Neural progenitor cell (in vitro differentiated cells): Measurements from ENCODE around the gene BSDC1.

Source experiments
- EZH2phosphoT487 ChIP-seq: fragments of 200-600 bp; sonication (generic); IDR thresholded peaks from 2 replicates; pipeline ENCODE4 v1.6.1; 2017; ENCODE audit warnings: antibody characterized with exemption
- TF ChIP-seq, protein P1 (sequence below): fragments of 200-600 bp; sonication (generic); IDR thresholded peaks from 2 replicates; pipeline ENCODE4 v1.5.1; 2017; ENCODE audit warnings: antibody characterized with exemption, mild to moderate bottlenecking

DNA sequence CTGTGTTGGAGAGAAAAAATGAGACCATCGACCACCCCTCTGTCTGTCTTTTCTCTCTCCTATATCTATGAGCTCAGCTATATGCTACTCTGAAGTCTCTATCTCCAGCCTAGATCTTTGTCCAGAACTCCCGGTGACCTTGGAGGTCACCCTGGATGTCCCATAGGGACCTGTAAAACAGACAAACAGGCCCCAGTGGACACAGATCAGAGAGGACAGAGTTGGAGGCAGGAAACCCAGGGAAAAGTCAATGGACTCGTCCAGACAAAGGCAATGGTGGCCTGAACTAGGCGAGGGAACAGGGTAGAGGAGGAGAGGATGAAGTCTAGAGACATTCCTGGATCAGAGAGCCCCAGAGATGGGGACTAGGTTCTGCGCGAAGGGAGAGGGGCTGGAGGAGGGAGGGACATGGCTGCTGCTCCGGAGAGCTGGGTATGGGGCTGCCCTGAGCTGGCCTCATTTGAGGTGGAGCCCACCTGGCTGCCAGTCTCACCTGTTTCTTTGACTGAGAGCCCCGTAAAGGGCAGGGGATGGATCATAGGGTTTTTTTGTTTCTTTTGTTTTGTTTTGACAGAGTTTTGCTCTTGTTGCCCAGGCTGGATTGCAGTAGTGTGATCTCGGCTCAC is 47.6 kb downstream of the BSDC1 start:
- no peak for TF ChIP-seq EZH2phosphoT487
- TF ChIP-seq, protein P1, sequence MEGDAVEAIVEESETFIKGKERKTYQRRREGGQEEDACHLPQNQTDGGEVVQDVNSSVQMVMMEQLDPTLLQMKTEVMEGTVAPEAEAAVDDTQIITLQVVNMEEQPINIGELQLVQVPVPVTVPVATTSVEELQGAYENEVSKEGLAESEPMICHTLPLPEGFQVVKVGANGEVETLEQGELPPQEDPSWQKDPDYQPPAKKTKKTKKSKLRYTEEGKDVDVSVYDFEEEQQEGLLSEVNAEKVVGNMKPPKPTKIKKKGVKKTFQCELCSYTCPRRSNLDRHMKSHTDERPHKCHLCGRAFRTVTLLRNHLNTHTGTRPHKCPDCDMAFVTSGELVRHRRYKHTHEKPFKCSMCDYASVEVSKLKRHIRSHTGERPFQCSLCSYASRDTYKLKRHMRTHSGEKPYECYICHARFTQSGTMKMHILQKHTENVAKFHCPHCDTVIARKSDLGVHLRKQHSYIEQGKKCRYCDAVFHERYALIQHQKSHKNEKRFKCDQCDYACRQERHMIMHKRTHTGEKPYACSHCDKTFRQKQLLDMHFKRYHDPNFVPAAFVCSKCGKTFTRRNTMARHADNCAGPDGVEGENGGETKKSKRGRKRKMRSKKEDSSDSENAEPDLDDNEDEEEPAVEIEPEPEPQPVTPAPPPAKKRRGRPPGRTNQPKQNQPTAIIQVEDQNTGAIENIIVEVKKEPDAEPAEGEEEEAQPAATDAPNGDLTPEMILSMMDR = no peak
